Esophagus (tissue), 2 donors: Measurements from ENCODE around the gene CD93. TPM values are rescaled to one million over a fixed set of nuclear protein-coding genes. Genes with fewer than 3 reads are reported as not detected.
A peak's percentile ranks its signal among the peaks of the same experiment; 100 is the strongest.

Experiments
- H3K27ac ChIP-seq, 2 donors: one replicate each; pipeline ENCODE4 v1.5.1; 2013; ENCODE audit warnings: low read depth in 2 of 2, mild to moderate bottlenecking in 2 of 2, inconsistent platforms in 1 of 2, low read length in 1 of 2, moderate library complexity in 1 of 2
- H3K27me3 ChIP-seq, 2 donors: one replicate each; pipeline ENCODE4 v1.6.1; 2013; ENCODE audit warnings: low read length in 2 of 2, control low read depth in 1 of 2, mild to moderate bottlenecking in 1 of 2; ENCODE audit not compliant: insufficient read depth in 2 of 2, control insufficient read depth in 1 of 2
- H3K36me3 ChIP-seq, 2 donors: one replicate each; pipeline ENCODE4 v1.6.1; 2013; ENCODE audit warnings: low read length in 1 of 2; ENCODE audit not compliant: control insufficient read depth in 2 of 2, insufficient read depth in 2 of 2
- H3K4me1 ChIP-seq, 2 donors: one replicate each; pipeline ENCODE4 v1.6.1; 2013; ENCODE audit warnings: low read length in 1 of 2; ENCODE audit not compliant: control insufficient read depth in 2 of 2, insufficient read depth in 2 of 2
- H3K4me3 ChIP-seq, 2 donors: one replicate each; pipeline ENCODE4 v1.5.1; 2013; ENCODE audit warnings: low read length in 2 of 2, mild to moderate bottlenecking in 2 of 2, low read depth in 1 of 2, moderate library complexity in 1 of 2
- H3K9me3 ChIP-seq, 2 donors: one replicate each; pipeline ENCODE4 v1.6.1; 2013; ENCODE audit warnings: mild to moderate bottlenecking in 2 of 2, low read depth in 1 of 2, low read length in 1 of 2, moderate library complexity in 1 of 2; ENCODE audit not compliant: control insufficient read depth in 2 of 2, insufficient read depth in 1 of 2
- WGBS, 2 donors: extraction: QIAGEN DNeasy Blood & Tissue Kit; methylation state at CpG; one replicate each; pipeline ENCODE4 v1.1.7; 2013; 5-methylcytosine and 5-hydroxymethylcytosine counted together
- polyA plus RNA-seq, 2 donors: library from polyadenylated mRNA; stranded (reverse); fragments of 200-250 nt; gene quantifications; one replicate each; pipeline ENCODE4 v1.2.3, GENCODE V29; 2013
- donor health status: healthy with polysubstance abuse.
- donor health status: Bipolar disorder and iron deficiency.

Gene CD93
- polyA plus RNA-seq, 2 donors: 1.8 to 2.8 TPM

DNA sequence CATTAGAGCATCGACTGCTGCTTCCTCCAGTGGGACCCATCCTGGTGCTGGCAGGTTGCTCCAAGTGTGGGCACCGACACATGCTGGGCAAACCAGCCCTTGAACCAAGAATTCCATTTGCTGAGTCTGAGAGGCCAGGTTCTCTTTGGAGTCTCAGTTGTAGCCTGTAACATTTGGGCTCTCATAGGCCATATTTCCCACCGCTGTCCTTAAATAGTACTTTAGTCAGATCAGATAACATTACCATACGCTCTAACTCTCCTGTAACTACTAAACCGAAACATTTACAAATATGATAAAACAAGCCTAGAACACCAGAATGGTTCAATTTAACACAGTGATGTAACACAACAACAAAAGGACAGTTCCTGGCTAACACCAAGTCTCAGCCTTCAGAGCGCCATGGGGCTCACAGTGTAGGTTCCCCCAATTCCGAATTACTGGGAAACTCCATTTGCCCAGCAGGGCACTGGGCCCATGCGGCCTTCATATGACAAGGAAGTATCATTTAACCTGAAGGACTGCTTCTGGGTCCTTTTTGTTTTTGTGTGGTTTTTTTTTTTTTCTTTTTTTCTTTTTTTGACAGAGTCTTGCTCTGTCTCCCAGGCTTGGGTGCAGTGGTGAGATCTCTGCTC lies 28.4 kb upstream of the CD93 start:
- 84% methylated on average over 8 of the region's 8 CpGs for WGBS, 2 donors
- peaks cover 0 to 18% of the 10 kb centered on the region in 2 donors for H3K4me1 ChIP-seq

DNA sequence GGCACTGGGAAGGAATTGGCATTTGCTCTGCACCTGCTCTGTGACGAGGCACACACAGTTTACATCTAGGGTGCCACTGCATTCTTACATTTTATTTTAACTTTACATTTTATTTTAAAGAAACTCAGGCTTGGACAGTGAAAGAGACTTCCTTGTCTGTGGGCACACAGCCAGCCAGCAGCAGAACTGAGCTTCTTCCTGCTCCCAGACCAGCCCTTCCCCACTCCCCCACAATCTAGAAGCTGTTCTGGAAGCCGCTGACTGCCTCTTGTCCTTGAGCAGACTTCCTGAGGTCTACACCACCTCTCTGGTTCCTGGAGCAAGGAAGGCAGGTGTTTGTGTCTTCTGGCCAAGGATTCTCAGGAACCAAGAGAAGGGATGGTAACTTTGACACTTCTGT lies 27.9 kb upstream of the CD93 start:
- Histone ChIP-seq H3K4me1 (peaks cover 0 to 15% of the 10 kb centered on the region in 2 donors), H3K27ac (peak overlapping the region in 1 of 2 donors; percentile 15), H3K36me3 (no peaks in the 10 kb centered on the region), H3K9me3 (no peaks in the 10 kb centered on the region), H3K27me3 (no peaks in the 10 kb centered on the region), H3K4me3 (no peak overlapping the region)
- 79 to 80% methylated on average over 2 of the region's 2 CpGs for WGBS, 2 donors

More for the DNA sequence above, 28.4 kb upstream of the CD93 start:
- Histone ChIP-seq H3K27me3 (no peaks in the 10 kb centered on the region), H3K36me3 (no peaks in the 10 kb centered on the region), H3K9me3 (no peaks in the 10 kb centered on the region), H3K27ac (no peak overlapping the region), H3K4me3 (no peak overlapping the region)

DNA sequence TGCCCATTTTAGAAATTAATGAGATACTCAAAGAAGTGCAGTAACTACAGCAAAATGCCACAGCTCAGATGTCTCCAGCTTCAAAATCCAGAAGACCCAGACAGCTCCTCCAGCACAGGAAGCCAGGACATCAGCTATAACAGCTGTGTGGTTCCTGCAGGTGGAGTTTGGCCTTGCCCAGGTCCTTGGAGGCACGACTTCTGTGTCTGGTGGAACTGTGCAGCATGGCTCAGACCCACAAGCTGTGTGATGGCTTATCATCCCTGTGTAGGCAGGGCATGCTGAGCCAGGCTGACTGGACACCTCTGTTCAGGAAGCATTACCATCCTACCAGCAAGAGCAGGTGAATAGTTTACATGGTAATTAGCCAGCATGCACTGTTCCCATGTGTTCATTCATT lies 26.5 kb upstream of the CD93 start:
- no peaks in the 10 kb centered on the region for H3K36me3 ChIP-seq
- no peak overlapping the region for H3K27ac ChIP-seq
- H3K4me3 ChIP-seq: no peak overlapping the region
- WGBS, 2 donors: 50 to 69% methylated on average over 1 of the region's 1 CpG
- H3K9me3 ChIP-seq: no peaks in the 10 kb centered on the region
- H3K27me3 ChIP-seq: no peaks in the 10 kb centered on the region
- peaks cover 0 to 7% of the 10 kb centered on the region in 2 donors for H3K4me1 ChIP-seq

DNA sequence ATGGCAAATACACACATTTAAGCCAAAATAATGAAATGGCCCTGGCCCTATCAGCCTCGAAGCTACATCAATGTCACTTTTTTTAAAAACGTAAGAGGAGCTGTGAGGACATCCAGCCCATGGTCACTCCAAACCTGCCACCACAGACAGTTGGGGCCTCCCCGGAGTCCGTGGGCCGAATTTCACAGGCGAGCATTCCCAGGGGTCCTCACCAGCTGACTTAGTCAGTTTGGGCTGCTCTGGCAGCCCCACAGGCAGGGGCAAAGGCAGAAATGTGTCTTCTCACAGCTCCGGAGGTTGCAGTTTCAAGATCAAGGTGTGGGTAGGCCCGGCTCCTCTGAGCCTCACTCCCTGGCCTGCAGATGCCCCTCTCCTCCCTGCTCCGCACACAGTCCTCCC lies 25.8 kb upstream of the CD93 start:
- H3K9me3 ChIP-seq: no peaks in the 10 kb centered on the region
- no peaks in the 10 kb centered on the region for H3K27me3 ChIP-seq
- H3K4me3 ChIP-seq: no peak overlapping the region
- H3K27ac ChIP-seq: no peak overlapping the region
- H3K36me3 ChIP-seq: no peaks in the 10 kb centered on the region
- 86 to 87% methylated on average over 9 of the region's 9 CpGs for WGBS, 2 donors
- peaks cover 0 to 7% of the 10 kb centered on the region in 2 donors for H3K4me1 ChIP-seq

DNA sequence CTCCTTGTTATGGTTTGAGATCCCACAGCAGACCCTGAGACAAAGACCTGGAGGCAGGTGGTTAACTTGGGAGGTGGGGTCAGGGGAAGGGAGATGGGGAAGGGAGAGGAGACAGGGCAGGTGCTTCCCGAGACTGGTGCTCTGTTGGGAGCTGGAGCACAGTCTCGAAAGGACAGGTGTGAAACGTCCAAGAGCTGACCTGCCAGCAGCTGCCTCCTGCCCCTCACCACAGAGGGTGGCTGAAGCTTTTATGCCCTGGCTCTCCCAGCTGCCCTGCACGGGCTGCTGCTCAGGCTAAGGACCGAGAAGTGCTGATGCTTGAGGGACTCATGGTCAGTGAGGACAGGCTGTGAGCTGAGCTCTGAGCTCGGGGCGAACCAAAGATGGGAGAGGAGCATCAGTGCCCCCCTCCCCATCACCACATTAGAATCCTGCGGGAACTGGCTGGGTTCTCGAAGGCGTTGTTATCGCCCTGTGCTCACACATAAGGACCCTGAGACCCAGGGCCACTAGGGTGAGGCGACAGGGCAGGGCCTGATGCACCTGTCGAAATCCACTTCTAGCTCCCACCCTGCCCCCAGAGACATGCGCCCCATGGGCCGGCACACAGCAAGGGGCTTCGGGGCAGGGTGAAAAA lies 25.3 kb upstream of the CD93 start:
- peaks cover 3% of the 10 kb centered on the region in 2 donors for H3K4me1 ChIP-seq
- WGBS, 2 donors: 90 to 92% methylated on average over 16 of the region's 16 CpGs
- no peak overlapping the region for H3K4me3 ChIP-seq

DNA sequence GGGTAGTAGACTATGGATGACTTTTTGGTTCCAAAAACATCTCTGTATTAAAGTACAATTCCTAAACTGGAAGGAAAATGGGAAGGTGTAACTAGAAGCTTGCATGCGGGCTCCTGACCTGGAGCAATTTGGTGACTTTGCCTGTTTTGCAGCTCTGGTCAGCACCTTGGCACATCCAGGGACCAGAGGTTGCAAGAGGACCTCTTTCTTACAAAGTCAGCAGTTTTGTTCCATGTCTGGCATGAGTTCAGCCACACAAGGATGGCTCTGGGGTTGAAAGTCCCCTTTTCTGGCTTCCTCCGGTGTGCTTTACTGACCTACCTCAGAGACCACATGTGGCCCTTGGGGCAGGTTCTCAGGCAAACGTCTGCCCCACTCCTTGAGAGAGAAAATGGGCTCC lies 22.7 kb upstream of the CD93 start:
- Histone ChIP-seq H3K4me1 (peaks cover 3 to 4% of the 10 kb centered on the region in 2 donors), H3K36me3 (no peaks in the 10 kb centered on the region), H3K4me3 (no peak overlapping the region), H3K9me3 (no peaks in the 10 kb centered on the region), H3K27ac (no peak overlapping the region), H3K27me3 (no peaks in the 10 kb centered on the region)
- 84 to 87% methylated on average over 3 of the region's 3 CpGs for WGBS, 2 donors

More for the DNA sequence above, 25.3 kb upstream of the CD93 start:
- no peaks in the 10 kb centered on the region for H3K36me3 ChIP-seq
- H3K27ac ChIP-seq: no peak overlapping the region
- H3K27me3 ChIP-seq: no peaks in the 10 kb centered on the region
- H3K9me3 ChIP-seq: no peaks in the 10 kb centered on the region

DNA sequence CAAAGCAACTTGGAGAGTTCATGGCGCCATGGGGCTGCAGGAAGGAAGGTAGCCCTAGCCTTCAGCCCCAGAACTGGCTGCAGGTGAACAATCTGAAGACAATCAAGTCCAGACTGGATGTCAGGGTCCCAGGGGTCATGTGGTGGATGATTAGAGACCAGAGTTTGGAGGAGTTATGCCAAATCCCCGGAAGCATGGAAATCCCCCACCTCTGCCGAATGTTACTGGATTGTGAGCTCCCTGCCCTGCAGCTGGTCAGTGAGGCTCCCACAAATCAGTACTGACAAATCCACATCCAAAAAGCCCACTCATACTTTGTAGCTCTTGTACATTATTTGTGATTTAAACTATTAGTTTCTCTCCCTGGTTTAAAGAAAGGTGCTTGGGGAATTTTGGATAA lies 21.3 kb upstream of the CD93 start:
- no peak overlapping the region for H3K27ac ChIP-seq
- no peaks in the 10 kb centered on the region for H3K27me3 ChIP-seq
- no peak overlapping the region for H3K4me3 ChIP-seq
- no peaks in the 10 kb centered on the region for H3K36me3 ChIP-seq
- H3K4me1 ChIP-seq: peaks cover 3 to 4% of the 10 kb centered on the region in 2 donors
- 53 to 76% methylated on average over 3 of the region's 3 CpGs for WGBS, 2 donors
- H3K9me3 ChIP-seq: no peaks in the 10 kb centered on the region

DNA sequence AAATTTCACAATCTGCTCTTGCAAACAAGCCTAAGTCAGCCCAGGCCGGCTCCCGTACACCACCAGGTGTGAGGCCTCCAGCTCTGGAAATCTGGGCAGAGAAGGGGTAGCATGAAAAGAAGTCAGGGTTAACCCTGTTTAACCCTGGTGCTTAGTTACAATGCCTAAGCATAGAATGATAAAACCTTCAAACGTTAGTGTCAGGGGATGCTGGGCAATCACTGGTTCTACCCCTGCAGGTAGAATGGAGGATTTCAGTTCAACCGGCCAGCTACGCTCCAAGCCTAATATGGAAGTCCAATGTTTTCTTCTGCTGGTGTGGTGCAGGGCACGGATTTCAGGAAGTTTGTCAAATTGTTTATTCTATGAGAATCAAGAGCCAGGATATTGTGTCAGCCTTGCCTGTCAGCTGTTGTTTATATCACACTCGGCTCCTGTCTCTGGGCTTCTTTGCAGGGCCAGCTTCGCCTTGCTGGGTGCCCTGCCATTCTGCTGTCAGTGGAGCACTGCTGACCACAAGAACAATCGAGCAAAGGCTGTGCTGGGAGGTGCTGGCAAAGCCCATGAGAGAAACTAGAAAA lies 20.2 kb upstream of the CD93 start:
- H3K36me3 ChIP-seq: no peaks in the 10 kb centered on the region
- 53 to 57% methylated on average over 9 of the region's 9 CpGs for WGBS, 2 donors
- H3K27me3 ChIP-seq: no peaks in the 10 kb centered on the region
- peak overlapping the region in 1 of 2 donors; percentile 61 for H3K27ac ChIP-seq
- H3K4me3 ChIP-seq: no peak overlapping the region
- H3K9me3 ChIP-seq: no peaks in the 10 kb centered on the region
- H3K4me1 ChIP-seq: peaks cover 3 to 4% of the 10 kb centered on the region in 2 donors

DNA sequence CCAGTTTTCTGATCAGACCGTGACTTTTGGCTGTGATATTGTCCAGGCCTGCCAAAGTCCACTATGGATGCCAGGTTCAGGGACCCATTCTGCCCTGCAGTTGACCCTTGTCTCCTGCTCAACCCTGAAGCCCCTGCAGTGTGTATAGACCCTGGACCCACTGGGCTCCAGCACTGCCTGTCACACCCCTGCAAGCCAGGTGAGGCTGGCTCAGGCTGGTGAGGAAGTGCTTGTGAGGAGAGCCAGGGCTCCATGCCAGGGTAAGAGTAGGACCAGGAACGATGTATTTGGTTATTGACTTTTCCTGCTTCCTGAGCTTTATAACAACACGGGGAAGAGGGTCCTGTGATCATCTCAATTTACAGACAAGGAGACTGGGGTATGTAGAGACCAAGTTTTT lies 19.1 kb upstream of the CD93 start:
- Histone ChIP-seq H3K9me3 (no peaks in the 10 kb centered on the region), H3K36me3 (no peaks in the 10 kb centered on the region), H3K27me3 (no peaks in the 10 kb centered on the region), H3K4me3 (no peak overlapping the region), H3K27ac (no peak overlapping the region), H3K4me1 (peaks cover 4 to 5% of the 10 kb centered on the region in 2 donors)
- WGBS, 2 donors: 38 to 52% methylated on average over 3 of the region's 3 CpGs
